HepG2 (cell line): Measurements from ENCODE around the gene SLC2A8. TPM values are rescaled to one million over a fixed set of nuclear protein-coding genes. Genes with fewer than 3 reads are reported as not detected.
A peak's percentile ranks its signal among the peaks of the same experiment; 100 is the strongest.

ENCODE experiments used
- AGO1 ChIP-seq: fragments of 200-400 bp; formaldehyde crosslinking; IDR thresholded peaks from 2 replicates; pipeline ENCODE4 v1.6.1; 2017; ENCODE audit warnings: mild to moderate bottlenecking, low read depth, low read length, moderate library complexity; ENCODE audit not compliant: poor library complexity, severe bottlenecking
- FOSL1 ChIP-seq: sonication (generic); formaldehyde crosslinking; IDR thresholded peaks from 2 replicates; pipeline ENCODE4 v1.9.0; 2021; ENCODE audit warnings: missing genetic modification reagents, borderline replicate concordance
- POGZ ChIP-seq: sonication (generic); formaldehyde crosslinking; IDR thresholded peaks from 2 replicates; pipeline ENCODE4 v1.4.0; 2020; ENCODE audit warnings: mild to moderate bottlenecking, missing genetic modification reagents
- REPIN1 ChIP-seq: sonication (generic); formaldehyde crosslinking; IDR thresholded peaks from 2 replicates; pipeline ENCODE4 v1.8.0; 2022; ENCODE audit warnings: missing genetic modification reagents, low read depth, mild to moderate bottlenecking, borderline replicate concordance
- SMAD1 ChIP-seq: sonication (generic); formaldehyde crosslinking; IDR thresholded peaks from 2 replicates; pipeline ENCODE4 v1.4.0; 2020; ENCODE audit warnings: missing genetic modification reagents, low read depth, mild to moderate bottlenecking, borderline replicate concordance
- STAT5B ChIP-seq: sonication (generic); formaldehyde crosslinking; IDR thresholded peaks from 2 replicates; pipeline ENCODE4 v1.4.0; 2020; ENCODE audit warnings: missing genetic modification reagents
- THAP11 ChIP-seq: IDR thresholded peaks from 2 replicates; pipeline ENCODE4 v1.6.1; 2016; ENCODE audit warnings: missing biosample characterization, missing genetic modification reagents
- ZBTB1 ChIP-seq: sonication (generic); formaldehyde crosslinking; IDR thresholded peaks from 2 replicates; pipeline ENCODE4 v1.4.0; 2020; ENCODE audit warnings: missing genetic modification reagents, borderline replicate concordance
- ZNF570 ChIP-seq: sonication (generic); formaldehyde crosslinking; IDR thresholded peaks from 2 replicates; pipeline ENCODE4 v1.4.0; 2020; ENCODE audit warnings: mild to moderate bottlenecking, missing genetic modification reagents, borderline replicate concordance
- ZNF616 ChIP-seq: sonication (generic); formaldehyde crosslinking; IDR thresholded peaks from 2 replicates; pipeline ENCODE4 v1.5.0; 2020; ENCODE audit warnings: low read depth, mild to moderate bottlenecking, missing genetic modification reagents
- ZNF782 ChIP-seq: sonication (generic); formaldehyde crosslinking; IDR thresholded peaks from 2 replicates; pipeline ENCODE4 v1.4.0; 2020; ENCODE audit warnings: missing genetic modification reagents, mild to moderate bottlenecking, borderline replicate concordance
- ZZZ3 ChIP-seq: sonication (generic); formaldehyde crosslinking; IDR thresholded peaks from 2 replicates; pipeline ENCODE4 v1.4.0; 2020; ENCODE audit warnings: missing genetic modification reagents, mild to moderate bottlenecking, borderline replicate concordance
- polyA plus RNA-seq, 8 experiments: library from polyadenylated mRNA; depleted of rRNA in 3 of 8; stranded (reverse) in 7 of 8; unstranded in 1 of 8; fragments of >200 nt; fragmentation: Illumina TruSeq in 4 of 8; extraction: Trizol in 4 of 8; gene quantifications; 2 replicates each; pipeline versions ENCODE4 v1.2.1 to v1.2.3, GENCODE V29; 2011 to 2016; ENCODE audit warnings: low read depth in 4 of 8, missing spikeins in 1 of 8, mixed read lengths in 1 of 8; ENCODE audit not compliant: insufficient read depth in 1 of 8
- total RNA-seq, 5 experiments: library from RNA; depleted of rRNA; stranded (reverse); fragments of >200 nt; fragmentation: Illumina TruSeq; extraction: Trizol; gene quantifications; 2 replicates each; pipeline ENCODE4 v1.2.3, GENCODE V29; 2016; ENCODE audit warnings: low read depth in 1 of 5
- TF ChIP-seq, protein P1 (sequence below): IDR thresholded peaks from 2 replicates; pipeline ENCODE4 v1.6.1; 2018; ENCODE audit warnings: missing genetic modification reagents
- TF ChIP-seq, protein P2 (sequence below): sonication (generic); formaldehyde crosslinking; IDR thresholded peaks from 2 replicates; pipeline ENCODE4 v1.5.0; 2020; ENCODE audit warnings: mild to moderate bottlenecking, low read depth, missing genetic modification reagents, borderline replicate concordance
- TF ChIP-seq, protein P3 (sequence below): sonication (generic); formaldehyde crosslinking; conservative IDR thresholded peaks from 2 replicates; pipeline ENCODE4 v1.4.0; 2020; ENCODE audit warnings: missing genetic modification reagents
- TF ChIP-seq, protein P4 (sequence below): sonication (generic); formaldehyde crosslinking; IDR thresholded peaks from 2 replicates; pipeline ENCODE4 v1.5.0; 2020; ENCODE audit warnings: missing genetic modification reagents

Gene SLC2A8
- total and polyA plus RNA-seq, 2 of the 13 experiments (the other 11 are each of a cell fraction or from before 2014, with no cell fraction given): 22.6 to 48.6 TPM

DNA sequence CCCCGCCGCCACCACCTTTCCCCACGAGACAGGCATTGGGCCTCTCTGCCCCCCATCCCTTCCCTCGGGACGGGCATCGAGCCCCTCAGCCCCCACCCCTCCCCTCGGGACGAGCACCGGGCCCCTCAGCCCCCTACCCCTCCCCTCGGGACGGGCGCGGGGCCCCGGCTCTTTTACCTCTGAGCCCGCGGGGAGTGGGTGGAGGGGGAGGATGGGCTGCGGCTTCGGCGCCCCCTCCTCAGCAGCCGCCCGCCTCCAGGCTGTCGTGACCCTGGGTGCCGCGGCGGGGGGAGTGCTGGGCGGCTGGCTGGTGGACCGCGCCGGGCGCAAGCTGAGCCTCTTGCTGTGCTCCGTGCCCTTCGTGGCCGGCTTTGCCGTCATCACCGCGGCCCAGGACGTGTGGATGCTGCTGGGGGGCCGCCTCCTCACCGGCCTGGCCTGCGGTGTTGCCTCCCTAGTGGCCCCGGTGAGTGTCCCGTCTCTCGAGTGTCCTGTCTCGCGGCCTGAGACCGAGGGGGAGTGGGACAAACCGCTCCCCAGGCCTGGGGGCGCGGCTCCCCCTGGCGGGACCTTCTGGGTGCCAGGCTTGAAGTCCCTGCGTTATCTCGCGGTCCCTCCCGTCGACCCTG, 791 bp downstream of the SLC2A8 start (continued):
- no peak for TF ChIP-seq ZNF616 (CRISPR knock-in tag)
- TF ChIP-seq ZZZ3: no peak
- TF ChIP-seq ZBTB1 (CRISPR knock-in tag): no peak
- TF ChIP-seq, protein P1, sequence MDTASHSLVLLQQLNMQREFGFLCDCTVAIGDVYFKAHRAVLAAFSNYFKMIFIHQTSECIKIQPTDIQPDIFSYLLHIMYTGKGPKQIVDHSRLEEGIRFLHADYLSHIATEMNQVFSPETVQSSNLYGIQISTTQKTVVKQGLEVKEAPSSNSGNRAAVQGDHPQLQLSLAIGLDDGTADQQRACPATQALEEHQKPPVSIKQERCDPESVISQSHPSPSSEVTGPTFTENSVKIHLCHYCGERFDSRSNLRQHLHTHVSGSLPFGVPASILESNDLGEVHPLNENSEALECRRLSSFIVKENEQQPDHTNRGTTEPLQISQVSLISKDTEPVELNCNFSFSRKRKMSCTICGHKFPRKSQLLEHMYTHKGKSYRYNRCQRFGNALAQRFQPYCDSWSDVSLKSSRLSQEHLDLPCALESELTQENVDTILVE: peak; percentile 64; the same call in 1 of the 2 replicates
- TF ChIP-seq STAT5B (CRISPR knock-in tag): no peak
- TF ChIP-seq REPIN1 (CRISPR knock-in tag): no peak
- 0 out of 2 replicates have a peak, but pooled peaks have one; percentile 30 for TF ChIP-seq THAP11 (CRISPR knock-in tag)
- no peak; the same call in 1 of the 2 replicates for TF ChIP-seq ZNF782
- TF ChIP-seq POGZ (CRISPR knock-in tag): no peak
- TF ChIP-seq, protein P2, sequence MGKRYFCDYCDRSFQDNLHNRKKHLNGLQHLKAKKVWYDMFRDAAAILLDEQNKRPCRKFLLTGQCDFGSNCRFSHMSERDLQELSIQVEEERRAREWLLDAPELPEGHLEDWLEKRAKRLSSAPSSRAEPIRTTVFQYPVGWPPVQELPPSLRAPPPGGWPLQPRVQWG: no peak
- TF ChIP-seq AGO1: peak; percentile 23
- TF ChIP-seq SMAD1: no peak
- TF ChIP-seq, protein P3, sequence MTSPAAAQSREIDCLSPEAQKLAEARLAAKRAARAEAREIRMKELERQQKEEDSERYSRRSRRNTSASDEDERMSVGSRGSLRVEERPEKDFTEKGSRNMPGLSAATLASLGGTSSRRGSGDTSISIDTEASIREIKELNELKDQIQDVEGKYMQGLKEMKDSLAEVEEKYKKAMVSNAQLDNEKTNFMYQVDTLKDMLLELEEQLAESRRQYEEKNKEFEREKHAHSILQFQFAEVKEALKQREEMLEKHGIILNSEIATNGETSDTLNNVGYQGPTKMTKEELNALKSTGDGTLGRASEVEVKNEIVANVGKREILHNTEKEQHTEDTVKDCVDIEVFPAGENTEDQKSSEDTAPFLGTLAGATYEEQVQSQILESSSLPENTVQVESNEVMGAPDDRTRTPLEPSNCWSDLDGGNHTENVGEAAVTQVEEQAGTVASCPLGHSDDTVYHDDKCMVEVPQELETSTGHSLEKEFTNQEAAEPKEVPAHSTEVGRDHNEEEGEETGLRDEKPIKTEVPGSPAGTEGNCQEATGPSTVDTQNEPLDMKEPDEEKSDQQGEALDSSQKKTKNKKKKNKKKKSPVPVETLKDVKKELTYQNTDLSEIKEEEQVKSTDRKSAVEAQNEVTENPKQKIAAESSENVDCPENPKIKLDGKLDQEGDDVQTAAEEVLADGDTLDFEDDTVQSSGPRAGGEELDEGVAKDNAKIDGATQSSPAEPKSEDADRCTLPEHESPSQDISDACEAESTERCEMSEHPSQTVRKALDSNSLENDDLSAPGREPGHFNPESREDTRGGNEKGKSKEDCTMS (CRISPR knock-in tag): no peak
- no peak for TF ChIP-seq FOSL1 (CRISPR knock-in tag)
- TF ChIP-seq ZNF570: no peak
- TF ChIP-seq, protein P4, sequence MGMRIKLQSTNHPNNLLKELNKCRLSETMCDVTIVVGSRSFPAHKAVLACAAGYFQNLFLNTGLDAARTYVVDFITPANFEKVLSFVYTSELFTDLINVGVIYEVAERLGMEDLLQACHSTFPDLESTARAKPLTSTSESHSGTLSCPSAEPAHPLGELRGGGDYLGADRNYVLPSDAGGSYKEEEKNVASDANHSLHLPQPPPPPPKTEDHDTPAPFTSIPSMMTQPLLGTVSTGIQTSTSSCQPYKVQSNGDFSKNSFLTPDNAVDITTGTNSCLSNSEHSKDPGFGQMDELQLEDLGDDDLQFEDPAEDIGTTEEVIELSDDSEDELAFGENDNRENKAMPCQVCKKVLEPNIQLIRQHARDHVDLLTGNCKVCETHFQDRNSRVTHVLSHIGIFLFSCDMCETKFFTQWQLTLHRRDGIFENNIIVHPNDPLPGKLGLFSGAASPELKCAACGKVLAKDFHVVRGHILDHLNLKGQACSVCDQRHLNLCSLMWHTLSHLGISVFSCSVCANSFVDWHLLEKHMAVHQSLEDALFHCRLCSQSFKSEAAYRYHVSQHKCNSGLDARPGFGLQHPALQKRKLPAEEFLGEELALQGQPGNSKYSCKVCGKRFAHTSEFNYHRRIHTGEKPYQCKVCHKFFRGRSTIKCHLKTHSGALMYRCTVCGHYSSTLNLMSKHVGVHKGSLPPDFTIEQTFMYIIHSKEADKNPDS: no peak
